Bronchial epithelial cell (primary cell): ENCODE results near the gene CRACDL. TPM values are rescaled to one million over a fixed set of nuclear protein-coding genes. Genes with fewer than 3 reads are reported as not detected.

ENCODE experiments used
- DNase-seq: peaks from one replicate; pipeline ENCODE4 v3.0.0-alpha.2; 2010; ENCODE audit warnings: low read depth
- FAIRE-seq: peaks from 2 replicates; lab custom pipeline; 2011; peaks lifted over from hg19 to GRCh38; lab: Jason Lieb, UNC
- H3K27me3 ChIP-seq: 2 replicates; pipeline ENCODE4 v1.5.1; 2011; ENCODE audit warnings: low read length; ENCODE audit not compliant: control insufficient read depth, insufficient read depth
- H3K36me3 ChIP-seq: 2 replicates; pipeline ENCODE4 v1.5.1; 2011; ENCODE audit warnings: low read length; ENCODE audit not compliant: control insufficient read depth, insufficient read depth
- H3K4me3 ChIP-seq: 2 replicates; pipeline ENCODE4 v1.5.1; 2011; ENCODE audit warnings: mild to moderate bottlenecking, low read depth, low read length, control low read depth
- CTCF ChIP-seq: IDR thresholded peaks from 2 replicates; pipeline ENCODE4 v1.5.1; 2011; ENCODE audit warnings: mild to moderate bottlenecking, moderate library complexity, low read length, control low read depth, inconsistent platforms; ENCODE audit not compliant: insufficient read depth, severe bottlenecking
- total RNA-seq: library from RNA; depleted of rRNA; stranded (reverse); fragments of >200 nt; gene quantifications from 2 replicates; pipeline ENCODE4 v1.2.1, GENCODE V29; 2014

Gene CRACDL
- total RNA-seq, 1 donor from 2014 or later, result 0.26 TPM

- TF ChIP-seq CTCF, result no peak
- Histone ChIP-seq H3K27me3 (no peaks in the 10 kb centered on the region), H3K4me3 (no peak overlapping the region), H3K36me3 (no peaks in the 10 kb centered on the region)
- no peak for FAIRE-seq
- DNase-seq, result no peak
Observed at GRCh38 chr2:98897746-98898145, 38.3 kb downstream of the CRACDL start.

GRCh38 chr2:98896944-98897343 is 39.1 kb downstream of the CRACDL start:
- DNase-seq, result no peak
- FAIRE-seq, result no peak
- H3K4me3 ChIP-seq, result no peak overlapping the region
- H3K36me3 ChIP-seq, result no peaks in the 10 kb centered on the region
- H3K27me3 ChIP-seq, result no peaks in the 10 kb centered on the region
- TF ChIP-seq CTCF, result no peak

GRCh38 chr2:98896416-98896815 is 39.6 kb downstream of the CRACDL start:
- H3K36me3 ChIP-seq, result no peaks in the 10 kb centered on the region
- DNase-seq (no peak), FAIRE-seq (no peak)
- no peak overlapping the region for H3K4me3 ChIP-seq
- TF ChIP-seq CTCF, result no peak
- H3K27me3 ChIP-seq, result no peaks in the 10 kb centered on the region

- Histone ChIP-seq H3K36me3 (no peaks in the 10 kb centered on the region), H3K27me3 (no peaks in the 10 kb centered on the region), H3K4me3 (no peak overlapping the region)
- DNase-seq (no peak), FAIRE-seq (no peak)
- no peak for TF ChIP-seq CTCF
Observed at GRCh38 chr2:98895901-98896300, 40.1 kb downstream of the CRACDL start.

GRCh38 chr2:98895221-98895620 is 40.8 kb downstream of the CRACDL start:
- FAIRE-seq (no peak), DNase-seq (no peak)
- no peaks in the 10 kb centered on the region for H3K27me3 ChIP-seq
- no peaks in the 10 kb centered on the region for H3K36me3 ChIP-seq
- no peak overlapping the region for H3K4me3 ChIP-seq
- TF ChIP-seq CTCF, result no peak

GRCh38 chr2:98894331-98895000 is 41.6 kb downstream of the CRACDL start:
- no peaks in the 10 kb centered on the region for H3K27me3 ChIP-seq
- no peaks in the 10 kb centered on the region for H3K36me3 ChIP-seq
- DNase-seq (no peak), FAIRE-seq (no peak)
- no peak for TF ChIP-seq CTCF
- H3K4me3 ChIP-seq, result no peak overlapping the region
